Body of pancreas (tissue), 4 donors: ENCODE results near the gene DBR1. TPM values are rescaled to one million over a fixed set of nuclear protein-coding genes. Genes with fewer than 3 reads are reported as not detected.
A peak's percentile ranks its signal among the peaks of the same experiment; 100 is the strongest.

Source experiments
- ATAC-seq: fragments of 150-250 bp; one replicate; pipeline ENCODE4 v1.9.1; 2016
- DNase-seq, 4 donors: peaks; one replicate each; pipeline ENCODE4 v3.0.0-alpha.2; 2019
- H3K27ac ChIP-seq, 4 donors: fragments of 200-600 bp; sonication (generic); 1 replicate in 3 of 4; 2 replicates in 1 of 4; pipeline versions ENCODE4 v1.5.1 to v1.6.1; 2016 to 2019; ENCODE audit warnings: mild to moderate bottlenecking in 1 of 4, mixed read lengths in 1 of 4, moderate library complexity in 1 of 4
- H3K27me3 ChIP-seq, 2 donors: fragments of 200-600 bp; sonication (generic); one replicate each; pipeline ENCODE4 v1.6.0; 2016; ENCODE audit warnings: mild to moderate bottlenecking in 1 of 2
- H3K36me3 ChIP-seq, 2 donors: fragments of 200-600 bp; sonication (generic); replicated peaks in 1 of 2; 2 replicates each; pipeline ENCODE4 v1.5.1; 2016; ENCODE audit warnings: low read depth in 2 of 2; ENCODE audit not compliant: insufficient read depth in 1 of 2
- H3K4me1 ChIP-seq: fragments of 200-600 bp; sonication (generic); one replicate; pipeline ENCODE4 v1.6.0; 2016
- H3K4me3 ChIP-seq, 2 donors: fragments of 200-600 bp; sonication (generic); 1 replicate in 1 of 2; 2 replicates in 1 of 2; pipeline ENCODE4 v1.5.1; 2016 to 2019
- H3K9me3 ChIP-seq, 3 donors: fragments of 200-600 bp; sonication (generic); 1 replicate in 2 of 3; 2 replicates in 1 of 3; pipeline ENCODE4 v1.5.1; 2016
- POLR2A ChIP-seq, 3 donors: fragments of 450-650 bp; IDR thresholded peaks; one replicate each; pipeline ENCODE4 v1.6.1; 2016; ENCODE audit warnings: antibody characterized with exemption in 3 of 3, mild to moderate bottlenecking in 2 of 3
- whole genome bisulfite sequencing, 2 donors: methylation state at CpG; one replicate each; pipeline ENCODE4 v1.1.5; 2017; 5-methylcytosine and 5-hydroxymethylcytosine counted together
- intact Hi-C: fragments of 100-400 bp; cut with DNase I; formaldehyde crosslinking; loops from one replicate; pipeline ENCODE4 v1.15.1; 2023
- total RNA-seq, 2 donors: library from RNA; depleted of rRNA; stranded (reverse); fragments of >200 nt; gene quantifications; one replicate each; pipeline ENCODE4 v1.1.0, GENCODE V29; 2016
- TF ChIP-seq, protein P1 (sequence below), 7 experiments: fragments of 450-650 bp in 4 of 7; fragments of 200-600 bp in 3 of 7; sonication (generic) in 3 of 7; IDR thresholded peaks; one replicate each; pipeline ENCODE4 v1.5.1; 2016 to 2019; ENCODE audit warnings: antibody characterized with exemption in 7 of 7

Gene DBR1, protein sequence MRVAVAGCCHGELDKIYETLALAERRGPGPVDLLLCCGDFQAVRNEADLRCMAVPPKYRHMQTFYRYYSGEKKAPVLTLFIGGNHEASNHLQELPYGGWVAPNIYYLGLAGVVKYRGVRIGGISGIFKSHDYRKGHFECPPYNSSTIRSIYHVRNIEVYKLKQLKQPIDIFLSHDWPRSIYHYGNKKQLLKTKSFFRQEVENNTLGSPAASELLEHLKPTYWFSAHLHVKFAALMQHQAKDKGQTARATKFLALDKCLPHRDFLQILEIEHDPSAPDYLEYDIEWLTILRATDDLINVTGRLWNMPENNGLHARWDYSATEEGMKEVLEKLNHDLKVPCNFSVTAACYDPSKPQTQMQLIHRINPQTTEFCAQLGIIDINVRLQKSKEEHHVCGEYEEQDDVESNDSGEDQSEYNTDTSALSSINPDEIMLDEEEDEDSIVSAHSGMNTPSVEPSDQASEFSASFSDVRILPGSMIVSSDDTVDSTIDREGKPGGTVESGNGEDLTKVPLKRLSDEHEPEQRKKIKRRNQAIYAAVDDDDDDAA
- 10 to 100 TPM in 1 of 2 donors, 1 to 10 TPM in 1; 4.3 to 11.7 TPM for total RNA-seq

DNA sequence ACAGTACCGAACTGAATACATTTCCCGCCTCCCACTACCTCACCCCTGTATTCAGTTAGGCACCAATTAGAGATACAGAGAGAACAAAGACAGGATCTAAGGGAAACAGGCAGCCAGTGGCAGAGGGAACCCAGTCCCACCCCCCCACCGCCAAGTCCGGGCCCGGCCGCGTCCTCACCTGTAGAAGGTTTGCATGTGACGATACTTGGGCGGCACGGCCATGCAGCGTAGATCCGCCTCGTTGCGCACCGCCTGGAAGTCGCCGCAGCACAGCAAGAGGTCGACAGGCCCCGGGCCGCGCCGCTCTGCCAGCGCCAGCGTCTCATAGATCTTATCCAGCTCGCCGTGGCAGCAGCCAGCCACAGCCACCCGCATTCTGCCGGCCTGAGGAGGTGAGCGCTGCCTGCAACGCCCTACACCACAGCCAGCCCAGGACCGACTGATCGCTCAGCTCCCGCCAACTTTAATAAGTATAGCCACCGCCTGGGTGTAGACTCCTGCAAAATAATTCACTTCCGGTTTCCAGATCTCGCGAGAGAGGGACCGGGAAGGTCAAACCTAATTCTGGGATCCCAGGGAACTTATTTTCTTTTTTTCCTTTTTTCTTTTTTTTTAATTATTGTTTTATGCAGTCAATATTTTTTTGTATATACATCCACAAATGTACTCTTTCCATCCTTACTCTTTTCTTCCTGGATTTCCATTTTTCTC is at the start of gene DBR1:
Gene DBR1 (minus strand): TSS at position 501 of the 711 bp plus-strand sequence. CDS start 126 bp downstream, at position 375.
- WGBS, 2 donors = 0% methylated on average over 16 to 38 of the region's 38 CpGs
- peaks cover 23% of the 10 kb centered on the region for H3K4me1 ChIP-seq
- no peaks in the 10 kb centered on the region for H3K36me3 ChIP-seq
- H3K27me3 ChIP-seq = no peaks in the 10 kb centered on the region
- no peaks in the 10 kb centered on the region for H3K9me3 ChIP-seq
- intact Hi-C loops = no loop called here
- DNase-seq = peak; percentile 83 to 89 (median 85)
- TF ChIP-seq, protein P1, sequence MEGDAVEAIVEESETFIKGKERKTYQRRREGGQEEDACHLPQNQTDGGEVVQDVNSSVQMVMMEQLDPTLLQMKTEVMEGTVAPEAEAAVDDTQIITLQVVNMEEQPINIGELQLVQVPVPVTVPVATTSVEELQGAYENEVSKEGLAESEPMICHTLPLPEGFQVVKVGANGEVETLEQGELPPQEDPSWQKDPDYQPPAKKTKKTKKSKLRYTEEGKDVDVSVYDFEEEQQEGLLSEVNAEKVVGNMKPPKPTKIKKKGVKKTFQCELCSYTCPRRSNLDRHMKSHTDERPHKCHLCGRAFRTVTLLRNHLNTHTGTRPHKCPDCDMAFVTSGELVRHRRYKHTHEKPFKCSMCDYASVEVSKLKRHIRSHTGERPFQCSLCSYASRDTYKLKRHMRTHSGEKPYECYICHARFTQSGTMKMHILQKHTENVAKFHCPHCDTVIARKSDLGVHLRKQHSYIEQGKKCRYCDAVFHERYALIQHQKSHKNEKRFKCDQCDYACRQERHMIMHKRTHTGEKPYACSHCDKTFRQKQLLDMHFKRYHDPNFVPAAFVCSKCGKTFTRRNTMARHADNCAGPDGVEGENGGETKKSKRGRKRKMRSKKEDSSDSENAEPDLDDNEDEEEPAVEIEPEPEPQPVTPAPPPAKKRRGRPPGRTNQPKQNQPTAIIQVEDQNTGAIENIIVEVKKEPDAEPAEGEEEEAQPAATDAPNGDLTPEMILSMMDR (IDR thresholded peaks at IDR 0.05) = peak in 3 of 7 experiments; percentile 8 to 21 (median 9)
- peak; percentile 85 to 98 (median 95) for TF ChIP-seq POLR2A (IDR thresholded peaks at IDR 0.05)
- peak; percentile 95 for ATAC-seq
- H3K27ac ChIP-seq = peak within 1 kb of the TSS; percentile 66 to 85 (median 74)
- peak within 1 kb of the TSS; percentile 69 to 73 for H3K4me3 ChIP-seq

DNA sequence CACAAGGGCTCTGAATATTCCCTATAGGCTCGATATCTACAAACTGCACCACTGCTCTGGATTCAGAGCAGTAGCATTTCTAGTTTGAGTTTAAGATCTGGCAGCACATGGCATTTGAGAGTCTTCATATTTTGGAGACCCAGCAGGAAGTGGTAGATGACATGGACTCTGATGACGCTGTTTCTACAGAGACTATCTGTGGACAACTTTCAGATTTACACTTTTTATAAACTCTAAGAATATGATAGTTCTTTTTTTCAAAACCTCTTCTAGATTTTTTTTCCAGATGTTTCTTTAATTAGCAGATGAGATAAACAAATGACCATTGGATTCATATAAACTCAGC is 48.2 kb upstream of the DBR1 start:
- 76 to 84% methylated on average over 2 of the region's 2 CpGs for WGBS, 2 donors
- Histone ChIP-seq H3K4me1 (no peaks in the 10 kb centered on the region), H3K4me3 (no peak overlapping the region), H3K36me3 (peaks cover 0 to 21% of the 10 kb centered on the region in 2 donors), H3K9me3 (no peaks in the 10 kb centered on the region), H3K27ac (no peak overlapping the region), H3K27me3 (no peaks in the 10 kb centered on the region)
- ATAC-seq (no peak), DNase-seq (no peak)
- TF ChIP-seq, protein P1 (IDR thresholded peaks at IDR 0.05) = no peak
- no peak for TF ChIP-seq POLR2A (IDR thresholded peaks at IDR 0.05)
- intact Hi-C loops = no loop called here

DNA sequence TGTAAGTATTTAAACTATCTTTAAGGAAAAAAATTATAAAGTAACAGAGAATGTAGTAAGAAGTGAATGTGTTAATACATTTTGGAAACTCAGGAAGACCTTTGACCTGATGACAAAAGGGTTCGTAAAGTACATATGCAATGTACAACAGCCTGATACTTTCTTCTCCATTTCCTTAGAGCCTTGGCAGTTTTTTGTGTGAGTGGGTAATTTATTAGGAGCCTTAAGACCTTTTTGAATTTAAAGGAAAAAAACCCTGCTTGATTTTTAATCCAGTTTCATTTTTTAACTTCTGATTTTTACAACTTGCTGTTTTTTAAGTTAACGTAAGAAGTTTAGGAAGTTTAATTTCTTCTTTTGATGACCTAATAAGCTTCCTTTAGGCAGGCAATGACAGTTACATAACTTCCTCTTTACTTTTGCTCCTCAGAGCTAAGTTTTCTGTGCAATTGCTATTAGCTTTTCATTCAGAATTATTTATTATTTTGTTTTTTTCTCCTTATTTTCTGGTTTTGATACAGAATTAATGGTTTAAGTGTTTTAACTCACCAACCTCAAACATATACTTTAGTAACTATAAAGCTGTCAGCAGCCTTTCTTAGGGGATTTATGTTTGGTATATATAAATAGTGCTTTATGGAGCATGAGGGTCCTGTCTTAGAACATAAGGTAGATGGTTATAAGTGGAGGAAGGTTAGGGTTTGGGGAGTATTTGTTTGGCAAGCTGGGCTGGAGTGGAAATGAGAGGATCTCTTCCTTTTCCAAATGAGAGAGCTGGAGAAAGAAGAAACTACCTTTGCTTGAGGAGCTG is 47.6 kb upstream of the DBR1 start:
- Histone ChIP-seq H3K27ac (peak overlapping the region in 1 of 4 donors; percentile 34), H3K4me3 (no peak overlapping the region), H3K9me3 (no peaks in the 10 kb centered on the region), H3K36me3 (peaks cover 0 to 19% of the 10 kb centered on the region in 2 donors), H3K27me3 (no peaks in the 10 kb centered on the region), H3K4me1 (no peaks in the 10 kb centered on the region)
- WGBS, 2 donors = 69 to 77% methylated on average over 2 of the region's 2 CpGs
- no peak for ATAC-seq
- DNase-seq = no peak
- no peak for TF ChIP-seq POLR2A (IDR thresholded peaks at IDR 0.05)
- TF ChIP-seq, protein P1 (IDR thresholded peaks at IDR 0.05) = no peak
- intact Hi-C loops = no loop called here

DNA sequence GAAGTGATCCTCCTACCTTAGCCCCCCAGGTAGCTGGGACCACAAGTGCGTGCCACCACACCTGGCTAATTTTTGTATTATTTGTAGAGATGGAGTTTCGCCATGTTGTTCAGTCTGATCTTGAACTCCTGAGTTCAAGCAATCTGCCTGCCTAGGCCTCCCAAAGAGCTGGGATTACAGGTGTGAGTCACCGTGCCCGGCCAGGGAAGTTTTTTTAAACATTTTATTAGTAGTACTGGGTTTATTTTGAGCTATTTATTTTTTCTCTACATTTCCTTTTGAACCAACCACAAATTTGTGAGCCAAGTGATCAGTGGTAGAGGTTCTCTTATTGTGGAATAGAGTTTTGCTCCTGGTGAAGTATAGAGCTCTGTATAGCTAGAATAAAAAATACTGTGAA is 46.1 kb upstream of the DBR1 start:
- Histone ChIP-seq H3K27ac (no peak overlapping the region), H3K4me1 (no peaks in the 10 kb centered on the region), H3K36me3 (peaks cover 0 to 19% of the 10 kb centered on the region in 2 donors), H3K27me3 (no peaks in the 10 kb centered on the region), H3K9me3 (no peaks in the 10 kb centered on the region), H3K4me3 (no peak overlapping the region)
- intact Hi-C loops = no loop called here
- 95 to 97% methylated on average over 4 of the region's 4 CpGs for WGBS, 2 donors
- DNase-seq (no peak), ATAC-seq (no peak)
- no peak for TF ChIP-seq POLR2A (IDR thresholded peaks at IDR 0.05)
- TF ChIP-seq, protein P1 (IDR thresholded peaks at IDR 0.05) = no peak
